NCI-H2081 (cell line): Measurements from ENCODE around the gene TRIM2.

Experiments used
- DNase-seq, 2 experiments: peaks; one replicate each; lab custom pipeline; 2025; lab: John Stamatoyannopoulos, UW

TRIM2 gene

GRCh38 chr4:153275380-153276276 lies 71.4 kb downstream of the TRIM2 start:
- no peak for DNase-seq

DNA sequence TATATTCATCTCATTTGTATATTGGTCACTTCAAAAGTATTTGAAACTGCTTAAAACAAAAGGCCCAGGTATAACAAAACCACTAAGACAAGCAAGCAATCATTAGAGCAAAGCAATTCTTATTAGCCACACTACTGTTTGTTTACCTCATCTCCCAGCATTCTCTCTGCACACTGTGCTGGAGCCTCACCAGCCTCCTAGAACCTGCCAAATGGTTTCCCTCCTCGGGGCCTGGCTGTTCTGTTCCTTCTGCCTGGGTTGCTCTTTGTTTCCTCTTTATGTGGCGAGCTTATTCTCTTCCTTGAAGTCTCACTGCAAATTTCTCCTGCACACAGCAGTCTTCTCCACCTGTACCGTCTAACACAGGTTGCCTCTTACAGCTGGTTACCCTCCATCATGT lies 72.7 kb downstream of the TRIM2 start:
- DNase-seq = no peak

- DNase-seq = no peak
These were observed 77.2 kb downstream of the TRIM2 start for GRCh38 chr4:153281476-153281875.

DNA sequence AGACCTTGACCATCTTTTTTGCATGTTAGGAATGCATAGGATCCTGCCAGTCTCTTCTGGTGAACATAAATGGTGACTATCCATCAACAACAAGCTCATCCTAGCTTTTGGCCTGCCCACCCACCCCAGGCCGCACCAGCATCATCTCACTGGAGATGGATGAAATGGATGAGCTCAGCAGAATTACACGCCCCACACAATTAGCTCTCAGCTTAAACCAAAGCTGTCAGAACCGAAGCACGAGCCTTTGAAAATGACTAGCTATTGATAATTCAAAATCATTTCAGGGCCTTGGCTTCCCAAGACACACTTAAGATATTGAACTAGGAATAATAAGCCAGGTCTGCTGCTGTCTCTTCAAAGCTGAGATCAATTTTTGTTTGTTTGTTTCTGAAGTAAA lies 77.8 kb downstream of the TRIM2 start:
- no peak for DNase-seq

DNA sequence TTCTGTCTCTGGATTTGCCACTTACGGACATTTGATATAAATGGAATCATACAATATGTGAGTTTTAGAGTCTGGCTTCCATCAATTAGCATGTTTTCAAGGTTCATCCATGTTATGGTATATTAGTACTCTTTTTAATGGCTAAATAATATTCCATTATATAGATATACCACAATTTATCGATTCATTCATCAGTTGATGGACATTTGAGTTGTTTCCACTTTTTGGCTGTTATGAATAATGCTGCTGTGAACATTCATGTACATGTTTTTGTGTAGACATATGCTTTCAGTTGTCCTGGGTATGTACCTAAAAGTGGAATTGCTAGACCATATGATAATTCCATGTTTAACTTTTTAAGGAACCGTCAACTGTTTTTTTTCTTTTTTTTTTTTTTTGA lies 79.0 kb downstream of the TRIM2 start:
- no peak for DNase-seq

GRCh38 chr4:153290134-153290533 lies 85.9 kb downstream of the TRIM2 start:
- no peak for DNase-seq

GRCh38 chr4:153291562-153291961 lies 87.3 kb downstream of the TRIM2 start:
- no peak for DNase-seq

- no peak for DNase-seq
These were observed 88.9 kb downstream of the TRIM2 start for GRCh38 chr4:153292897-153293741.

- no peak for DNase-seq
These were observed 89.5 kb downstream of the TRIM2 start for GRCh38 chr4:153293742-153294057.

DNA sequence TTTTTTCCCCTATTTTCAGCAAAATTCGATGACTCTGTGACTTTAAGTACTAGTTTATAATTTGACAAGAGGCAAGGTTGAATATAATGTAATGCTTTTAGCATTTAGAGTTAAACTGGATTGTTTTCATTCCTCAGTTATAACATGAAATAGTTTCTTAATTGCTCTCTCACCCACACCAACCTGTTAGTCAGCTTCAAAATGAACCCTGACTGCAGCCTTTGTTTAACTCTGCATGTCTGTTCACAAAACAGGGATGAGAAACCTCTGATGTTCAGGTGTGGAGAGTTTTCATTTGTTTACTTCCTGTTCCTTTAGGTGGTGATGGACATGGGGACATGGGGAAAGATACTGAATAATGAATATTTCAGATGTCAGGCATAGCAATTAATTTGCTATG lies 90.4 kb downstream of the TRIM2 start:
- no peak for DNase-seq

DNA sequence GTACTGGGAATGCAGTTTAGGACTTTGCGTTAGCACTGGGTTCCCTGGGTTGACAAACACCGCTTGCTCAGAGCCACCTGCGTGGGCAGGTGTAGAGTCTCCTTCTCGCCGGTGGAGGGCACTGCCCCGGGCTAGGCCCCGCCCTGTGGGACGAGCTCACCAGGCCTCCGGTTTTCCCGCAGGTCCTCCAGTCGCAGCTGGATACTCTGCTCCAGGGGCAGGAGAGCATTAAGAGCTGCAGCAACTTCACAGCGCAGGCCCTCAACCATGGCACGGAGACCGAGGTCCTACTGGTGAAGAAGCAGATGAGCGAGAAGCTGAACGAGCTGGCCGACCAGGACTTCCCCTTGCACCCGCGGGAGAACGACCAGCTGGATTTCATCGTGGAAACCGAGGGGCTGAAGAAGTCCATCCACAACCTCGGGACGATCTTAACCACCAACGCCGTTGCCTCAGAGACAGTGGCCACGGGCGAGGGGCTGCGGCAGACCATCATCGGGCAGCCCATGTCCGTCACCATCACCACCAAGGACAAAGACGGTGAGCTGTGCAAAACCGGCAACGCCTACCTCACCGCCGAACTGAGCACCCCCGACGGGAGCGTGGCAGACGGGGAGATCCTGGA lies 91.0 kb downstream of the TRIM2 start:
- no peak for DNase-seq

DNA sequence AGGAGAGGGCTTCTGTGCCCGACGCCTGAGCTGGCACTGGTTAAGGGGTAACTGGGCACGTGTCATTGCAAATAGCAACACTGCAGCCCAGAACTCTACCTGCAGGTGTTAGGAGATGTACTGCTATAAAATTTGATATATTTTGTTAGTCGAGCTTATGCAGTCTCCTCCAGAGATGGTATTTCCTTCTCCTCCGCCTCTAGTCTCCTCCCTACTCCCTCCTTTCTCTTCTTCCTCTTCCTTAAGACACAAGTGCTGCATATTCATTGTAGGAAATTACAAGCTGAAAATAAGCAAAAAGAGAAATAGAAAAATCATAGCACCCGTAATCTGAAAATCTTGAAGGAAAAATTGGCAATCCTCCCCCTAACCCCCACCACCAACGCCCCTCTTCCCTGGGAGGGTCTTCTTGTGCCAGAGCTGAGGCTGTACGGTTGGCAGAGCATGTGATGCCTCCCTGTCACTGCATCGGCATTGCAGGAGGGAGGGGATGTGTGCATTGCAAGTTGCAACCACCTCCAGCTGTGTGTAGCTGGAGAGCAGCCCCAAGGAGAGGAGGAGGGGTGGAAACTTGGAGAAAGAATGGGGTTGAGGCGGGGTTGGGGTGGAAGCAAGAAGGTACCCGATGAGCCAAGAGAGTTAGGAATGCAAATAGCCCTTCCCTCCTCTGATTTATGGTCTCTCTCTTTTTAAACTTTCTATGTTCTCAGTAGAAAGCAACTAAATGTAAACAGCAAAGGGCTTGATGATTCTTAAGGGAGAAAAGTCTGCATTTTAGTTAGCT lies 92.0 kb downstream of the TRIM2 start:
- no peak for DNase-seq

DNA sequence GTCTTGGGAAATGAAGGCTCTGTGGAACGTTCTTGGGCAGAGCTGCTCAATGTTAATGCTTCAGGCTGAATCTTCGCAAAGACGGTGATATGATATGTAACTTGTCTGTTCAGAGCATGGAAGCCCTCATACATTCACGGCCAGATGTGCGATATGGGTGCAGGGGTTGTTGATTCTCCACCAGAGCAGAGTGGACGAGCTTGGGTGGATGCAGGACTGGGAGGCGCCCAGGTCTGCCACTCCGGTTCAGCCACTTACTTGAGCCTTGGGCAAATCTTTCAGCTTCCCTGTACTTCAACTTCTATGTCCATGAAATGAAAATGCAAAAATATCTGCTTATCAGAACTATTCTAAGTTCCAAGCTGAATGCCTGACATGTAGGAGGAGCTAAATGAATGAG lies 92.9 kb downstream of the TRIM2 start:
- DNase-seq = no peak

DNA sequence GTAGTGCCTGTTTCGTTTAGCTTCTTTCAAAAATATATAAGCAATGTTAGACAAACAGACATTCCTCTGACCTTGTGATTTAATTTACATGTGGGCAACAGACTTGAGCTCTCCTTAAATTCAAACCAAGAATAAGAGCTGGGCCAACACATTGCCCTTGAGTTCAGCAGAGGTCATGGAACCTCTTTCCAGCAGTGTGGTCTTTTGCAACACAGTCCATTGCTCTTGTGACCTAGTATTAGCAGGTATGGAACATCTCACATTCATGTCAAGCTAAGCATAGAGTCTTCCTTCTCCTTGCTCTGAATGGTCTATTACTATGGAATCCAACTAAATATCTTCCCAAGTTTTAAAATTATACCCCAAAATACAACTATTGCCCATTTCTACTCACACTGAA lies 106.5 kb downstream of the TRIM2 start:
- DNase-seq = no peak

DNA sequence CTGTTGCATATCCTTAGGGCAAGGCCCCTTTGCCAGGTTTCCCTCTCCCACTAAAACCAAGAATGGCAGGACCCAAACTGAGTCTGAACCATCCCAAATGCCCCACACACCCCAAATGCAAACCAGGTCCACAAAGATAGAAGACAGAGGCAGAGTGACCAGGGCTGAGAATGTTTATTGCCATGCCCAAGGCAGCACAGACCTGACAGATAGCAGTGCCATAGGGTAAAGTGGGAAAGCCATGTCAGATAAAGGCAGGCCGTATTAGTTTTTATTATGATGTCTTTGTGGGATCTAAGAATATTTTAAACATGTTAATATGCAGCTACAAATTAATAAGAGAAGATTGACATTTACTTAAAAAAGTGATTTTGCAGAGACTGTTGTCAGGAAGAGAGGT lies 110.7 kb downstream of the TRIM2 start:
- DNase-seq = no peak

DNA sequence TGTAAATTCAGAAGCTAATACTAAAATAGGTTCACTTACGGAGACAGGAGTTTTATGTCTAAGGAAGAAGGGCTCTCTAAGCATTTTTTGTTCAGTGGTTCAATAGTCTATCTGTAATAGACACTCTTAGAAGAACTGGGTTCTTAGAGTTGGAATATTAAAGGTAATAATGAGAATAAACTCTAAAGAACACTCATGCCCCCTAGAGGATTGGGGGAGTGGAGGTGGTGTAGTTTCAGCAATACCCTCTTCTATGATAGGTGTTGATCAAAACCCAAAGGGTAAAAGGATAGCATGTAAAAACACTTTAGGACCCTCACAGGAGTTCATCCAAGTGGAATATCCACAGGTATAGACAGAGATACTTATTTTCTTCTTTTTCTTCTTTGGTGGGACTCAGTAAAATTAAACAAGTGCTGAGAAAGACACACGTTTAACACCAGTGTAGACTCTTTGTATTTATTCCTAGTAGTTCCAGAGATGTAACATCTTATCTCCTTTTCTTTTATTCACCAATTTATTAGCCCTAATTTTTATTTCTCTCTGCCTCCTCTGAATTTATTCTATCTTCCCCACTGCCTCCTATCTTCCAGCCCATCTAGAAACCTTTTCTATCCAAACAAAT lies 114.6 kb downstream of the TRIM2 start:
- peak; percentile 30 to 37 for DNase-seq

DNA sequence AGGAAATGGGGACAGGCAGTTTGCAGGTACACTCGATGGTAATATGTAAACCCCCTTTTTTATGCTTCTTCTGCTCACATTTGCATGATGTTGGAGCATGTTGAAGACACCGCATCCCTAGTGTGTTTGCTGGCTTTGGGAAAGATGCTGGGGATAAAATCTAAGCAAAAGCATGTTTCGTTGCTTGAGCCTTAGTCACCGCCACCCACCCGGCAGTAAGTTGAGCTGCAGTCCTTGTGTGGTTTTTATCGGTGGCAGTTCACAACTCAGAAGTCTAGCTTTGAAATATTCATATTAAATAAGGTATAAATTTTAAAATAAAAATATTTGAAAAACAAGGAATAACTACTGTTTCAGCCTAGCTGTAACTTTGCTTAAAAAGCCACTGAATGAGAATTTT lies 118.5 kb downstream of the TRIM2 start:
- no peak for DNase-seq

DNA sequence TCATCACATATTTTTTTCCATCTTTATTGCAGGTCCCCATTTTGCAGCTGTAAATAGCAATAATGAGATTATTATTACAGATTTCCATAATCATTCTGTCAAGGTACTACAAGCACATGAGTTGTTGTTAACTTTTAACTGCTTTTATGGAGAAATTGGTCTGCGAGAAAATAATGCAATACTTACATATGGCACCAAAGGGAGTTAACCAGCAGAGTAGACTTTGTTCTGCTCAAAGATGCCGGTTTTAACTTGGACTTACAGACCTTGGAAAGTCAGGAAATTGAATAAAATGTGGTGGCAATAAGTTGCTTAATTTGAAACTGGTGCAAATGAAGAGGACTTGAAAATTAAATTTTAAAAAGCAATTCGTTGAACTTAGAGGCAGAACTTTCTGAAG lies 119.8 kb downstream of the TRIM2 start:
- no peak for DNase-seq

- DNase-seq = no peak
These were observed 121.3 kb downstream of the TRIM2 start for GRCh38 chr4:153325558-153325957.

DNA sequence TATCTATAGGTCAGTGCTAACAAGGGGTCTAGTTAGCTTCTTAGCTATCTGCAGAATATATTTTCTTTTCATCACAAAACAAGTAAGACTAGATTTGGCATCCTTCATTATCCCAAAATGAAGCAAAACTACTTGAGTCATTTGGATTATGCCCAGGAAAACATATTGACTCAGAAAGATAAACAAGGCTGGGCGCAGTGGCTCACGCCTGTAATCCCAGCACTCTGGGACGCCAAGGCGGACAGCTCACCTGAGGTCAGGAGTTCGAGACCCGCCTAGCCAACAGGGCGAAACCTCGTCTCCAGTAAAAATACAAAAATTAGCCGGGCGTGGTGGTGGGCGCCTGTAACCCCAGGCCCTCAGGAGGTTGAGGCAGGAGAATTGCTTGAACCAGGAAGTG lies 122.3 kb downstream of the TRIM2 start:
- DNase-seq = no peak

- DNase-seq = no peak
These were observed 123.0 kb downstream of the TRIM2 start for GRCh38 chr4:153327247-153327646.

DNA sequence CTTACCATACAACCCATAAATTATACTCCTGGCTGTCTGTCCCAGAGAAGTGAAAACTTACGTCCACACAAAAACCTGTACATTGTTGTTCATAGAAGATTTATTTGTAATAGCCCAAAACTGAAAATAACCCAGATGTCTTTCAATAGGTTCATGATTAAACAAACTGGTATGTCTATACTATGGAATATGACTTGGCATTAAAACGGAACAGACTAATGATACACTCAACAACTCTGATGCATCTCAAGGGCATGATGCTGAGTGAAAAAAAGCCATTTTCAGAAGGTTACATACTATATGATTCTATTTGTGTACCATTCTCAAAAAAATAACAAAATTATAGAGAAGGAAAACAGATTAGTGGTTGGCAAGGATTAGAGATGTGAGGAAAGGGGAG lies 128.7 kb downstream of the TRIM2 start:
- DNase-seq = no peak
